OCI-M2 (cell line): ENCODE measurements around the gene SSTR4.

ENCODE experiments used
- DNase-seq: peaks from one replicate; lab custom pipeline; 2025; ENCODE audit not compliant: unreplicated experiment; lab: John Stamatoyannopoulos, UW

The SSTR4 gene

GRCh38 chr20:23039885-23040508 is 4.9 kb downstream of the SSTR4 start:
- no peak for DNase-seq

GRCh38 chr20:23042270-23042669 is 7.2 kb downstream of the SSTR4 start:
- no peak for DNase-seq

- no peak for DNase-seq
Observed at GRCh38 chr20:23043376-23043775, 8.3 kb downstream of the SSTR4 start.

- DNase-seq: no peak
Observed at GRCh38 chr20:23046431-23046830, 11.3 kb downstream of the SSTR4 start.

- DNase-seq: no peak
Observed at GRCh38 chr20:23047001-23047737, 12.1 kb downstream of the SSTR4 start.

GRCh38 chr20:23047738-23048214 is 12.7 kb downstream of the SSTR4 start:
- DNase-seq: no peak

GRCh38 chr20:23048283-23049200 is 13.4 kb downstream of the SSTR4 start:
- DNase-seq: no peak

- no peak for DNase-seq
Observed at GRCh38 chr20:23049201-23050075, 14.3 kb downstream of the SSTR4 start, which contains the start of gene THBD. Gene THBD (minus strand): TSS chr20:23049672. CDS start chr20:23049504, 168 bp downstream.

GRCh38 chr20:23050076-23050838 is 15.1 kb downstream of the SSTR4 start:
- DNase-seq: no peak

GRCh38 chr20:23050847-23051627 is 15.9 kb downstream of the SSTR4 start:
- no peak for DNase-seq

- no peak for DNase-seq
Observed at GRCh38 chr20:23052904-23053303, 17.8 kb downstream of the SSTR4 start.

GRCh38 chr20:23058240-23058639 is 23.1 kb downstream of the SSTR4 start:
- no peak for DNase-seq

- DNase-seq: no peak
Observed at GRCh38 chr20:23059001-23059400, 23.9 kb downstream of the SSTR4 start.

GRCh38 chr20:23059846-23060245 is 24.7 kb downstream of the SSTR4 start:
- no peak for DNase-seq

GRCh38 chr20:23060629-23061028 is 25.5 kb downstream of the SSTR4 start:
- DNase-seq: no peak

- DNase-seq: no peak
Observed at GRCh38 chr20:23061262-23061661, 26.1 kb downstream of the SSTR4 start.

GRCh38 chr20:23061734-23062561 is 26.8 kb downstream of the SSTR4 start:
- DNase-seq: no peak

- no peak for DNase-seq
Observed at GRCh38 chr20:23062632-23063031, 27.5 kb downstream of the SSTR4 start.
